RCC 7860 (cell line): Measurements from ENCODE around the gene LIME1.

ENCODE experiments used
- DNase-seq: peaks from one replicate; pipeline ENCODE4 v3.0.0-alpha.2; 2015; ENCODE audit warnings: low spot score
- FAIRE-seq: peaks from 2 replicates; lab custom pipeline; 2012; peaks lifted over from hg19 to GRCh38; lab: Jason Lieb, UNC

Gene LIME1

DNA sequence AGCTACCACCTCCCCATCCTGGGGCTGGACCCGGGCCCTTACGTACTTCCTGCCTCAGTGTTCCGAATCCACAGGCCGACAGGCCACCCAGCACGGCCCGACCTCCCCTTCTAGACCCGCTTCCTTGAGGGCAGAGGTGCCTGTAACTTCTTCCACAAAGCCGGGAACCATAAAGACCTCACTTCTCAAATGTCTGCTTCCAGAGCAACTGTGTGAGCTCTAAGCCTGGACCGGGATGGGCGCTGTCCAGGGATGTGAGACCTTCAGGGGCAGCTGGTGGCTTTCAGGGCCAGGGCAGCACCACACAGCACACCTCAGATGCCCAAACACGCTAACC lies 12.4 kb downstream of the LIME1 start:
- FAIRE-seq (no peak), DNase-seq (no peak)

DNA sequence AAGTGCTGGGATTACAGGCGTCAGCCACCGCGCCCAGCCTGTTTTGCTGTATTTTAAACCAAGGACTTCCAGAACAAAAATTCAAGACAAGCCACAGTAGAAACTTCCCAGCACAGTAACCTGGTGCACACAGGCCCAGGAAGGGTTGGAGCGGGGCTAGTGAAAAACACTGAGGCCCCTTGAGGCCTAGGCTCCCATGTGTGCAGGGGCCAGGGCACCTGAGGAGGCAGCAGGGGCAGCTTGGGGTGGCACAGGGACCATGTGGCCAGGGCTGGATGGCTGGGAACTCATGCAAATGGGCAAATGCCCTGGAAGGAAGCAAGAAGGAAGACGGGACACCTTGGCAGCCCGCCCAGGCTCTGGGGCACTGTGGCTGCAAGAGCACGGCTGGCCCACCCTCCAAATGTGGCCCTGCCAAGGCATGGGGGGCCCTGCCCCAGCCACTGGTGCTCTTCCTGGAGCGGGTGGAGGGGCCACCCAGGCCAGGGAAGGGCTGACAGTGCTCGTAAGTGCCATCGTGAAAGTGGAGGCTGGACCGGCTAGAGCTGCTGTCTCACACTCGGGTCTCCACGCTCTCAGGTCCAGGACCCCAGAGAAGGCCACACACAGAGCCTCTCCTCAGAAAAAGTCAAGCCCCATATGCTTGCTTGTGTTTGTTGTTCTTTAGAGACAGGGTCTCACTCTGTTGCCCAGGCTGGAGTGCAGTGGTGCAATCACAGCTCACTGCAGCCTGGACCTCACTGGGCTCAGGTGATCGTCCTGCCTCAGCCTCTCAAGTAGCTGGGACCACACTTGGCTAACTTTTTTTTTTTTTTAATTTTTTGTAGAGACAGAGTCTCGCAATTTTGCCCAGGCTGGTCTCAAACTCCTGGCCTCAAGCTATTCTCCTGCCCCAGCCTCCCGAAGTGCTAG lies 13.4 kb downstream of the LIME1 start:
- no peak for DNase-seq
- no peak for FAIRE-seq

DNA sequence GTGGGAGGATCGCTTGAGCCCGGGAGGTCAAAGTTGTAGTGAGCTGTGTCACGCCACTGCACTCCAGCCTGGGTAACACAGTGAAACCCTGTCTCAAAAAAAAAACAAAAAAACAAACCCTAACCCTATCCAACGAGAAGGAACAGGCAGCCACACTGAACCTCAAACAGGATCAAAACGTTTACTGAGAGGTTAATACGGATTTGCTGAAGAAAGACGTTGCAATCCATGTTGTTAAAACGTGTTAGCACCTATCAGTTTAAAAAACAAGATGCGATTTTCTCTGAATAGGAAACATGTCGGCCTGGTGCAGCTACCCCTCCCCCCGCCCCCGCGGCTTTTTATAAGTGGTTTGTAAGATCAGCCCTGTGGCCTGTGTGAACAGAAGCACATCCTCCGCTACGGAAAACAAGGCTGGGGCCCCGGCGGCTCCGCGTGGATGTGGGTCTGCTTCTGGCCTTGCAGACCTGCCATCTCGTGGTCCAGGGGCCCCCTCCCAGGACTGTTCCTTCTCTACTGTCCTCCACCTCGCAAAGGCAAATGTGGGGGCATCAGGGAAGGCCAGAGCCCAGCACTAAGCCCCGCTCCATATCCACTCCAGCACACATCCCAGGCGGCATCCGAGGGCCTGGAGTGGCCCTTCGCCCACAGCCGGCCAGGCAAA lies 14.5 kb downstream of the LIME1 start:
- FAIRE-seq (no peak), DNase-seq (no peak)

DNA sequence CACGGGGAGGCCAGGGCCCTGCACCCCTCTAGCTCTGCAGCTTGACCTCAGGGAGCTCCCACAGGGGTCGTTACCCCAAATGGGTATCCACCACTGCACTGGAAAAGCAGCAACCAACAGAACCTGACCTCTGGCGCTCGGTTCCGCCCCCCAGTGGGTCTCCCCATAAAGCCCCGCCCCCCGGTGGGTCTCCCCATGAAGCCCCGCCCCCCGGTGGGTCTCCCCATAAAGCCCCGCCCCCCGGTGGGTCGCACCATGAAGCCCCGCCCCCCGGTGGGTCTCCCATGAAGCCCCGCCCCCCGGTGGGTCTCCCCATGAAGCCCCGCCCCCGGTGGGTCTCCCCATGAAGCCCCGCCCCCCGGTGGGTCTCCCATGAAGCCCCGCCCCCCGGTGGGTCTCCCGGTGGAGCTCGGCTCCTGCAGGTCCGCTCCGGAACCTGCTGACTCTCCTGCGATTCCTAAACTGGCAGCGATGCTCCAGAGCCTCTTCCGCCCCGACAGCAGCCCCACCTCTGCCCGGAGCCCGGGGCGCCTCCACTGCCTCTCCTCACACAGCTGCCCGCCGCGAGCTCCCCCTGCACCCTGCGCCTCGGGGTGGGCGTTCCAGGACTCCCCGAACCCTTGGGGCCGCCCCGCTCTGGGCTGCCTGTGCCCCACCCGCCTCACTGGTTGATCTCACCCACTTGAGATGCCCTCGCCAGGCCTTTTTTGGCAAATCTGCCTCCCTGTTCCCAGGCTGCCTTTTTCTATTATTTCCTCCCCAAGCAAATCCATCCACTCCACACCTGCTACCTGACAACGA lies 15.2 kb downstream of the LIME1 start:
- no peak for FAIRE-seq
- no peak for DNase-seq

DNA sequence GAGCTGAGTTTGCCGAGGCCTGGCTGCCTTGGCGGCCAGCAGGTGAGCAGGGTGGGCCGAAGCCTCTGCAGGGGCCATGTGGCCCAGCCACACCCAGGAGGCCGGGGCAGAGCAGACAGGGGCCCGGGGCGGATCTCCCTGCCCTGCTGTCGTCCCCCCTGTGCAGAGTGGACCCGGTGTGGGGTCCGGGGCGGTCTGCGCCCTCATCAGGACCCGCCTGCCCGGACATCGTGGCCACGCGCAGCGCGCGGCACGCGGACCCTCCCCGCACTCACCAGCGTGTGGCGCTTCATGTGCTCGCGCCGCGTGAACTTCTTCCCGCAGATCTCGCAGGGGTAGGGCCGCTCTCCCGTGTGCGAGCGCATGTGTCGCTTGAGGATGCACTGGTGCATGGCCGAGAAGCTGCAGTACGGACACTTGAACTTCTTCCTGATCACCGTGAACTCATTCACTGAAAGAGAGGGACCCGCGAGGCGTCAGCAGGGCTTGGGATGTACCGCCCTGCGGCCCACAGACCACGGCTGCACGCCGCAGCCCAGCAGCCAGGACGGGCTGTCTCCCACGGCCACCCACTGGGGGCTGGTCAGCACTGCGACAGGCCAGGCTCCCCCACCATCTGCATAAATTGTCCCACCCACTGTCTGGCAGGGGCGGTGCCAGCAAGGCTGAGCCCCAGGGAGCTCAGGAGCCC lies 16.1 kb downstream of the LIME1 start:
- FAIRE-seq: no peak

DNA sequence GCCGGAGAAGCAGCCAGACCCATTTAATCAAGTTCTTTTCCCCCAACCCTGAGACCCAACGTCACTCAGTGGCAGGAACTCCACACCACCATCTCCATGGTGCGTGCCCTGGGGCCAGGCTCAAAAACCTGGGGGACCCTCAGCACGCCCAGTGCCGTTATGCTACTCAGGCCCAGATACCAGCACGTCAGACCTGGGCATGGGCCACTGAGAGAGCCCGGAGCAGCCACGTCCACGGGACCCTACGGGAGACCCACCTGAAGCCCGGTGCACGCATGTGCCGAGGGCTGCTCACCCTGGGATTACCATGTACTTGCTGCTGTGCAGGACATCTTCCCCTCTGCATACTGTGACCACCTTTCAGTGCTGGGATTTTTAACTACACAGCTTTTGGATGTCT lies 16.9 kb downstream of the LIME1 start:
- FAIRE-seq (no peak), DNase-seq (no peak)

More for the DNA sequence above, 16.1 kb downstream of the LIME1 start:
- no peak for DNase-seq

DNA sequence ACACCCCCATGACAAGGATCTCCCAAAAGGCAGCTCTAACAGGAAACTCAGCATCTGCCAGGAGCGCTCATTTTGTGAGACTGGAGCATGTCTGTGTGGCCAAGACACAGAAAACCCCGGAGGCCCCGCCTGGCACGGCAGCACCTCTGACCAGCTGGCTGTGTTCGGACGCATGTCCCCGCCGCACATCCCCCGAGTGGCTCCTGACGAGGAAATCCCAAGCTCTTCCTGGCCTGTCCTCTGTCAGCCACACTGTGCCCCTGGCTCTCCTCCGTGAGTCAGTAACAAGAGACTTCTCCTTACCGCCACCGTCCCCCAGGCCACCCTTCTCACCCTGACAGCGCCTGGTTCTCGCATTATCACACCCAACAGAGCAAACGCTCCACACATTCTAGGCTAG lies 17.5 kb downstream of the LIME1 start:
- DNase-seq (no peak), FAIRE-seq (no peak)

DNA sequence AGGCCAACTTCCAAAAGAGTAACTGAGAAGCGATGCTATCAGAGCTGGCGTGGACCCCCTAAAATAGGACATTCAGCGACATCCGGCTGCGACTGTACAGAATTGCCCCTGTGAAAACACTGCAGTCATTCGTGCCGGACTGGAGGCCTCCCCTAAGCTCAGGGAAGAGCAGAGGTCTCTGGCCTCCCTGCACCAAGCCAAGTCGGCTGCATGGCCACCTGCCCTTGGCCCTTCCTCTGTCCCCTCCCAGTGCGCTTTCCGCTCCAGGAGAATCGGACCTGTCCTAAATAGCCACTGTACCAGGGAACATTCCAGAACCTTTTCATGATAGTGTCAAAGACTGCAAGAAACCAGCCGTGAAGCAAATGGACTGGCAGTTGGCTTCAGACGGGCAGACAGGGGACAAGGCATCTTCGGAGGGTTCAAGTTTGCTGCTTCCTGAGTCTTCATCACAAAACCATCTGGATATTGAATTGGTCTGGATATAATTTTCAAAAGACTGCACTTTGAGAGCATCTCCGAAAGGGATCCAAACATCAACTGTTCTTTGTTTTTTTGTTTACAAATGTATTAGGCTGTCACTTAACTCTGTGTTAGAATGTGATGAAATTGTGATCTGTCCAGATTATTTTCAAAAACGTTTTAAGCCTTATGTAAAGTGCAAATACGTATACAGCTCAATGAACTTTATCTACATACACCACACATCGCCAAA lies 19.6 kb downstream of the LIME1 start:
- no peak for DNase-seq
- FAIRE-seq: no peak

DNA sequence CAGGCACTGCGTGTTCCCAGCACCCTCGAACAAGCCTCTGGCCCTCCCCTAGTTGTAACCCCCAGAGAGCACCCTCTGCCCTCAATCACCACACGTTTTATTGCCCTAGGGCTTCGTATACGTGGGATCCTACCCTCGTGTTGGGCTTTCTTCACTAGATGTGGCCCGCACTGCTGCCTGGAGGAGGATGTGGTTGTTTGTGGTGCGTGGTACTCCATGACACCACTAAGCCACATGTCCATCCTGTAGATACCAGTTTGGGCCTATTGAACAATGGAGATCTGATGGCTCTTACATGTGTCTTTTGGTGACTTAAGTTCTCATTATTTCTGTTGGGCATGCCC lies 20.2 kb downstream of the LIME1 start:
- DNase-seq: no peak
- FAIRE-seq: no peak

DNA sequence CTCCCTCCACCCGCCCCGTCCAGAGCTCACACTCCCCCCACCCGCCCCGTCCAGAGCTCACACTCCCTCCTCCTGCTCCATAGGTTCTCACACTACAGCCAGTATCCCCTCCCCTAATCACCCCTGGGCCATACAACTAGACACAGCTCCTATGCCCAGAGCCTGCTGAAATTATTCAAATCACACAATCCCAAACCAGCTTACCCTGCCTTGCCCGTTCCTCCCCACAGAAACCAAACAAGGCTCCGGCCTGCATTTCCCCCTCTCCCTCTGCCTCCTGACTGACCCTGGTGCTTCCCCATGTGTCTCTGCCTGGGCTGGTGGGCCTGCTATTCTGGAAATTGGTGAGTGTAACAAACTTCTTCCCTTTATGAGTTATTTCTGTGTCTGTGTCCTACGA lies 21.7 kb downstream of the LIME1 start:
- FAIRE-seq (no peak), DNase-seq (no peak)

DNA sequence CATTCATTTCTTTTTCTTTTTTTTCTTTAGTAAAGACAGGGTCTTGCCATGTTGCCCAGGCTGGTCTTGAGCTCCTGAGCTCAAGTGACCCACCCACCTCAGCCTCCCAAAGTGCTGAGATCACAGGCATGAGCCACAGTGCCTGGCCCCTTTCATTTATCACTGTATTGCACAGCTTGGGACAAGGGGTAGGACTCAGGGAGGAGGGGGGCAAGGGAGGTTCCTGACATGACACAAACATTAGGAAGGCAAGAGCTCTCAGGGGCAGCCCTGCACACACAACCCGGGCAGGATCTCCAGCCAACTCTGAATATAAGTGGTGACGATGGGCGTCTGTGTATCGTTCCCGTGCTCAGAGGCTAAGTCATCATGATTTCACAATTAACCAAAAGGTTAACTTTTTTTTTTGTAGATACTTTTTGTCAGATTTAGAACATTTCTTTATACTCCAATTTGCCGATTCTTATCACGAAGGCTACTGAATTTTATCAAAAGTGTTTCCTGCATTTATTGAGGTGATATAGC lies 23.0 kb downstream of the LIME1 start:
- no peak for DNase-seq

DNA sequence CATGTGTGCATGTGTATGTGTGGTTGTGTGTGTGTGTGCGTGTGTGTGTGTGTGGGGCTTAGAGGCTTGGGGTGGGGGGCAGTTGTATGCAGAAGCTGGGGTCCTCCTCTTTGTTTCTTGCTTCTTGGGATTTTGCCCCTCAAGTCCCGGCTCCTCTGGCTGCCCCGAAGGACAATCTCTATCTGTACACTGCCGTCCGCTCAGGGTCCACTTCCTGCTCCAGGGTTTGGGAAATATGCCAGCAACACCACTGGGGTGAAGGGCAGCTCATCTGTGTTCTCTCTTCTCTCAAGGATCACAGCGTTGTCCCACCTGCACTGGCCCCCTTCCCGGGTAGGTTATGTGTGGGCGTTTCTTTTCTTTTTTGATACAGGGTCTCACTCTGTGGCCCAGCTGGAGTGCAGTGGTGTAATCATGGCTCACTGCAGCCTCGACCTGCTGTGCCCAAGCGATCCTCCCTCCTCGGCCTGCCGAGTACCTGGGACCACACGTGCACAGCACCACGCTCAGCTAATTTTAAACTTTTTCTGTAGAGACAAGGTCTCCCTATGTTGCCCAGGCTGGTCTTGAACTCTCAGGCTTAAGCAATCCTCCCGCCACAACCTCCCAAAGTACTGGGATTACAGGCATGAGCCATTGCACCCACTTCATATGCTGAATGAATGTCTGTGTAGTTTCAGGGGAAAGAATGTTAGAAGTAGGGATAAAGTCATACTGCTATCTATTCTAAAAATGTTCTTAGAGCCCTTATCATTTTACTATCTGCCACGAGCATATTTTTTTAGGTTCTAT lies 28.8 kb downstream of the LIME1 start:
- FAIRE-seq: no peak
- no peak for DNase-seq

More for the DNA sequence above, 23.0 kb downstream of the LIME1 start:
- FAIRE-seq: no peak

DNA sequence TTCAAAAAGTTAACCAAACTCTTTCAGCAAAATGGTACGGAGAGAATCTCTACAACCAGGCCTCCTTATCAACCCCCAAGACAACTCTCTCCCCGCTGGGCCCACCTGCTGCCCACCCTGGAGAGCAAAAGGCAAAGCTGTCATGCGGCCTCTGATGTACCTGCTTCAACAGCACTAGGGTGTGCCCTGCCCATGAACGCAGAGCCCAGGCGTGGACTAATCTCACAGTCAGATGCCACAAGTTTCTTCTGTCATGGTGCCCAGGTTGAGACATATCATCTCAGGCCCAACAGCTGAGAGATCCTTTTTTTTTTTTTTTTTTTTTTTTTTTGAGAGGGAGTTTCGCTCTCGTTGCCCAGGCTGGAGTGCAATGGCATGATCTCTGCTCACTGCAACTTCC lies 29.4 kb downstream of the LIME1 start:
- DNase-seq: no peak
- no peak for FAIRE-seq

DNA sequence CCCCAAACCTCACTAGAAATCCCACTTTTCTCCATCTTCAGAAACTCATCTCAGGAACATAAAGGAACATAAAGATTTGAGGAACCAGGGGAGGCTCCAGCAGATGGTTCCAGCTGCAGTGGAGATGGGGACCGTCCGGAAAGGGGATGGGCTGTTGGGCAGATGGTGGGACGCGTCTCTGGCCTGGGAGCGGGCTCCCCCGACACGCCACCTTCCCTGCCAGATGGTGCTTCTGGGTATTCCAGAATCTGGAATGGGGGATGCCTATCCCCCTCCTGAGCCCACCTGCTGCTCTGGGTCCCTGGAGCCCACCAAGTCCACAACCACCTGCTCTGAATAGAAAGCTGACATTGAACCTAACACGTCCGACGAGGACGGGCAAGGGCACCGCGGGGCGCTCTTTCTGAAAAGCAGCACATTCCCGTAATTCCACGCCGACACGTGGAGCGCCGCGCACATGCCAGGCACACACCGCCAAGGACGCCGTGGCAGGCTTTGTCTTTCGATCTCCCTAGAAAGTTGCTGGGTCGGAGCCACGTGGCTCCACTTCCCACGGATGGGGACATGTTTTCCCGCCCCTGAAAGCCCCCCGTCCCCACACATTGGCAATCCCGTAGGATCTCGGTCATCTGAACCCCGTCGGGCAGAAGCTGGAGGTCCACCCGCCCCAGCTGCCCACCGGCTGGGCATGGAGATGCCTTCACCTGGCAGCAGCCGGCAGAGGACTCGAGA lies 30.4 kb downstream of the LIME1 start:
- FAIRE-seq (no peak), DNase-seq (no peak)

DNA sequence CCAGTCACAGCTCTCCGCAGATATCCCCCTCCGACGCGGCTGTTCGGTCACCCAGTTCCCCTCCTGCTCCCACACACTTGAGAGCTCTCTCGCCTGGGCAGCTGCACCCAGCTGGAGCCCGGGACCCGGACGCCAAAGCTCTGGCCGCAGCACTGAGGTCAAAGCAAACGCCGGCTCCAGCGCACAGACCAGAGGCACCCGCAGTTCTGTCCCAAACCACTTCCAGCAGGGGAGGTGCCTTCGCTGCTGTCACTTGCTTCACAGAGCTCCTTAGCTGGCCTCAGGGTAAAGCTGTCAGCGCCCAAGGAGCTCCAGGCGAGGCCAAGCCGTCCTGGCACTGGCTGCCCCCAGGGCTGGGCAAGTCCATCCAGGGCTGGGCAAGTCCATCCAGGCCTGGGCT lies 31.0 kb downstream of the LIME1 start:
- no peak for DNase-seq
- FAIRE-seq: no peak

DNA sequence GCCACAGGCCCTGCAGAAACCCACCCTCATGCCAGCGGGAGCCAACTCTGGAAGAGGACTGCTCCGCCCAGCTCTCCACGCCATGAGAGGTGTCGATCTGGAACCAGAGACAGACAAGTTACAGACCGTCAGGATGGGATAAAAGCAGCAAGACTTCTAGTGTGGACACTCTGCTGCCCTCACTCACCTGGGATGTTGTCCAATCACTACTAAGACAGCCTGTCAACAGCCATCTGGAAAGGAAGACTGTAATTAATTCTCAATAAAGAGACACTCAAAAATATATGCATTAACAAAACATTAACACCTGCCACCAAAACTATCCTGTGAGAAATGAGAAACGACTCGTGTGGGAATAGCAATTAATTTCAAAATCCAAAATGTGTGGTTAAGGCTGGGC lies 31.4 kb downstream of the LIME1 start:
- FAIRE-seq (no peak), DNase-seq (no peak)

DNA sequence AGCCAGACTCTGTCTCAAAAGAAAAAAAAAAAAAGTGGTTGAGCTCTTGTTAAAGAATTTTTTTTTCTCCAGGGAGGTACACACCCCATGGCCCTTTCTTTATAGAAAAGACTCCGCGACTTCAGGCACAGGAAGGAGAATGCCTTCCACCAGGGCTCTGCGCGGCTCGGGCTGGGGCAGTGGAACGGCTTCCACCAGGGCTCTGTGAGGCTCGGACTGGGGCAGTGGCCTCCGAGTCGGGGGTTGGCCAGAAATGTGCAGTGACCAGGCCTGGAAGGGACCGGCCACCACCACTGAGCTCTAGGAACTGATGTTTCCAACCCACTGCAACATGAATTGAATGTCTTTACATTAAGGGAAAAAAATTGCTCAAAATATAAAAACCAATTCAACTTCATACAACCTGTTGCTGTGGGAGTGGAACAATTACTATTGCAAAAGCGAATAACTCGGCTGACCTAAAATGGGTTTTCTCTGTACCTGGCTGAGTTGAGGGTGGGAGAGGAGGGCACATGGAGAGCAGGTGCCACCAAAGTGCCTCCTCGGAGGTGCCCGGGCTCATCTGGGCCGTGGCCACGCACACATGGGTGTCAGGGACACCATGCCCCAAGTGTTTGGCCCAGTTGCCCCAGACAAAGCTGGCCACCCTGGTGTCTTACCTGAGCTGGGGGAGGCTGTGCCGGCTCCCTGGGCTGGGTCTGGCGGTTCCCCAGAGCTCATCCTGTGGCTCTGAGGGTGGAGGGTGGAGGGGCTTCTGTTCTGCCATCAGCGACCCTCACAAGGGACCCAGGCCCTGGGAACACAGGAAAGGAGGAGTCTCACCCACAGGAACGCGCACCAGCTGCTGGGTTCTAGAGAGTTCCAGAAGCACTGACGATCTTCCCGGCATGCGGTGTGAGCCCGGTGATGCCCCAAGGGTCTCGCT lies 32.4 kb downstream of the LIME1 start:
- no peak for DNase-seq
- FAIRE-seq: no peak
